Measurements from ENCODE around the gene NOVA2.

GRCh38 chr19:45931055-45931454 lies 42.6 kb downstream of the NOVA2 start:
- TF ChIP-seq CTCF (IDR thresholded peaks at IDR 0.05), result no peak
- no peak for TF ChIP-seq EZH2 (IDR thresholded peaks at IDR 0.05; ENCODE audit: borderline replicate concordance, insufficient read depth, low read depth, low read length, poor library complexity, severe bottlenecking)

Measured in B cell (primary cell).